ACHN (cell line): ENCODE measurements around the gene UGP2.
"Not testable (repeated sequence)": the region's sequence is repeated elsewhere in the genome, so short reads cannot be mapped to it uniquely, and the experiment has no call there.

ENCODE experiments used
- DNase-seq: peaks from one replicate; pipeline ENCODE4 v3.0.0-alpha.2; 2015
- in situ Hi-C: cut with HindIII; loops from 2 replicates; pipeline ENCODE4 v1.10.0; 2017; ENCODE audit warnings: low sequenced_read_pairs, low pct_ligation_motif_present, low pct_unique_long_range_greater_than_20kb

UGP2 gene

GRCh38 chr2:63841254-63842022 is at the start of gene UGP2:
Gene UGP2 (plus strand): TSS chr2:63841896. CDS start chr2:63842186, 290 bp downstream.
- DNase-seq = peak; percentile 93
- in situ Hi-C loops = no loop called here

GRCh38 chr2:63792530-63792929 is 49.2 kb upstream of the UGP2 start:
- DNase-seq = peak; percentile 32
- in situ Hi-C loops = no loop called here

- DNase-seq = no peak
- in situ Hi-C loops = no loop called here
Measured at GRCh38 chr2:63796366-63796765, 45.3 kb upstream of the UGP2 start.

GRCh38 chr2:63796796-63797195 is 44.9 kb upstream of the UGP2 start:
- no peak for DNase-seq
- in situ Hi-C loops = no loop called here

GRCh38 chr2:63801455-63801854 is 40.2 kb upstream of the UGP2 start:
- in situ Hi-C loops = no loop called here
- DNase-seq = no peak

- in situ Hi-C loops = no loop called here
- no peak for DNase-seq
Measured at GRCh38 chr2:63805412-63805811, 36.3 kb upstream of the UGP2 start.

GRCh38 chr2:63808036-63808435 is 33.7 kb upstream of the UGP2 start:
- DNase-seq, in situ Hi-C loops: not testable (repeated sequence)

GRCh38 chr2:63808911-63809310 is 32.8 kb upstream of the UGP2 start:
- DNase-seq, in situ Hi-C loops: not testable (repeated sequence)

- DNase-seq = no peak
- in situ Hi-C loops = no loop called here
Measured at GRCh38 chr2:63811063-63811462, 30.6 kb upstream of the UGP2 start.

GRCh38 chr2:63811870-63812269 is 29.8 kb upstream of the UGP2 start:
- in situ Hi-C loops = not testable (repeated sequence)

GRCh38 chr2:63814114-63814513 is 27.6 kb upstream of the UGP2 start:
- peak; percentile 33 for DNase-seq
- in situ Hi-C loops = no loop called here

More at GRCh38 chr2:63811870-63812269, 29.8 kb upstream of the UGP2 start:
- not testable (repeated sequence) for DNase-seq

GRCh38 chr2:63817382-63817781 is 24.3 kb upstream of the UGP2 start:
- in situ Hi-C loops = no loop called here
- DNase-seq = no peak

GRCh38 chr2:63818271-63818670 is 23.4 kb upstream of the UGP2 start:
- DNase-seq = no peak
- in situ Hi-C loops = no loop called here

- in situ Hi-C loops = no loop called here
- no peak for DNase-seq
Measured at GRCh38 chr2:63819256-63819655, 22.4 kb upstream of the UGP2 start.

GRCh38 chr2:63819765-63820717 is 21.7 kb upstream of the UGP2 start:
- in situ Hi-C loops = no loop called here
- DNase-seq = no peak

- DNase-seq = no peak
- in situ Hi-C loops = no loop called here
Measured at GRCh38 chr2:63820969-63821368, 20.7 kb upstream of the UGP2 start.

- DNase-seq = no peak
- in situ Hi-C loops = no loop called here
Measured at GRCh38 chr2:63821396-63821795, 20.3 kb upstream of the UGP2 start.

- in situ Hi-C loops = no loop called here
Measured at GRCh38 chr2:63822478-63822877, 19.2 kb upstream of the UGP2 start.

GRCh38 chr2:63827749-63828148 is 13.9 kb upstream of the UGP2 start:
- in situ Hi-C loops = no loop called here
- peak; percentile 78 for DNase-seq

More at GRCh38 chr2:63822478-63822877, 19.2 kb upstream of the UGP2 start:
- no peak for DNase-seq
